NCI-H748 (cell line): Measurements from ENCODE around the gene SUN3.
A peak's percentile ranks its signal among the peaks of the same experiment; 100 is the strongest.

Experiments used
- DNase-seq: peaks from one replicate; lab custom pipeline; 2025; ENCODE audit not compliant: unreplicated experiment; lab: John Stamatoyannopoulos, UW

Gene SUN3

GRCh38 chr7:48028938-48029337 lies at the start of gene SUN3:
SUN3 (minus strand) TSS chr7:48029107; CDS start chr7:48028938, 169 bp downstream.
- peak; percentile 44 for DNase-seq

GRCh38 chr7:48078470-48078869 lies 49.6 kb upstream of the SUN3 start:
- no peak for DNase-seq

- DNase-seq: no peak
These were observed 48.5 kb upstream of the SUN3 start for GRCh38 chr7:48077423-48077822.

- DNase-seq: no peak
These were observed 45.3 kb upstream of the SUN3 start for GRCh38 chr7:48074204-48074654.

- no peak for DNase-seq
These were observed 38.6 kb upstream of the SUN3 start for GRCh38 chr7:48067475-48067874.

GRCh38 chr7:48063985-48064384 lies 35.1 kb upstream of the SUN3 start:
- DNase-seq: no peak

- DNase-seq: no peak
These were observed 30.8 kb upstream of the SUN3 start for GRCh38 chr7:48059706-48060105.

- DNase-seq: no peak
These were observed 30.1 kb upstream of the SUN3 start for GRCh38 chr7:48058990-48059389.

- no peak for DNase-seq
These were observed 24.8 kb upstream of the SUN3 start for GRCh38 chr7:48053736-48054135.

- DNase-seq: no peak
These were observed 23.8 kb upstream of the SUN3 start for GRCh38 chr7:48052748-48053147.

GRCh38 chr7:48049850-48050249 lies 20.9 kb upstream of the SUN3 start:
- no peak for DNase-seq

- DNase-seq: no peak
These were observed 19.2 kb upstream of the SUN3 start for GRCh38 chr7:48048113-48048512.

- DNase-seq: no peak
These were observed 17.6 kb upstream of the SUN3 start for GRCh38 chr7:48046458-48046857.

- no peak for DNase-seq
These were observed 16.4 kb upstream of the SUN3 start for GRCh38 chr7:48045195-48045765.

- no peak for DNase-seq
These were observed 13.7 kb upstream of the SUN3 start for GRCh38 chr7:48042636-48043035.

GRCh38 chr7:48042216-48042615 lies 13.3 kb upstream of the SUN3 start:
- DNase-seq: no peak

- no peak for DNase-seq
These were observed 12.7 kb upstream of the SUN3 start for GRCh38 chr7:48041653-48041970.

- no peak for DNase-seq
These were observed 12.2 kb upstream of the SUN3 start for GRCh38 chr7:48040944-48041652.

GRCh38 chr7:48038815-48039506 lies 10.1 kb upstream of the SUN3 start:
- DNase-seq: no peak

GRCh38 chr7:48035967-48036478 lies 7.1 kb upstream of the SUN3 start:
- peak; percentile 67 for DNase-seq

- peak; percentile 93 for DNase-seq
These were observed 6.5 kb upstream of the SUN3 start, which contains the start of gene C7orf57 for GRCh38 chr7:48035301-48035966. C7orf57 (plus strand) TSS chr7:48035543; CDS start chr7:48036309, 766 bp downstream.
